MCF 10A (cell line): Measurements from ENCODE around the gene MYO10. TPM values are rescaled to one million over a fixed set of nuclear protein-coding genes. Genes with fewer than 3 reads are reported as not detected.

Source experiments
- BruUV-seq: library from RNA; stranded (reverse); fragments of 400-500 nt; replicated peaks from 2 replicates; lab custom pipeline; 2021; lab: Mats Ljungman, UMichigan
- CTCF ChIA-PET: fragments of 300-600 bp; sonication (Branson Sonifier 250); formaldehyde crosslinking; extraction: SDS; loops from one replicate; lab custom pipeline; 2021; ENCODE audit warnings: antibody characterized with exemption, inconsistent platforms; lab: Yijun Ruan, JAX
- POLR2A ChIA-PET: fragments of 300-600, 350-650 bp; sonication (Branson Sonifier 250); formaldehyde crosslinking; extraction: SDS; loops from one replicate; lab custom pipeline; 2020; ENCODE audit warnings: antibody characterized with exemption, inconsistent platforms; lab: Yijun Ruan, JAX
- DNase-seq: peaks from one replicate; pipeline ENCODE4 v3.0.0-alpha.2; 2018; ENCODE audit not compliant: unreplicated experiment
- H3K27ac Mint-ChIP-seq: one replicate; pipeline ENCODE4 v1.8.0; 2022; ENCODE audit warnings: mild to moderate bottlenecking, low read depth, mixed read lengths; ENCODE audit not compliant: unreplicated experiment
- H3K27me3 Mint-ChIP-seq: one replicate; pipeline ENCODE4 v1.8.0; 2022; ENCODE audit warnings: mixed read lengths; ENCODE audit not compliant: insufficient read depth, unreplicated experiment
- H3K36me3 Mint-ChIP-seq: one replicate; pipeline ENCODE4 v1.8.0; 2022; ENCODE audit warnings: mild to moderate bottlenecking, moderate library complexity, mixed read lengths; ENCODE audit not compliant: insufficient read depth, unreplicated experiment
- H3K4me1 Mint-ChIP-seq: one replicate; pipeline ENCODE4 v1.8.0; 2022; ENCODE audit warnings: mixed read lengths; ENCODE audit not compliant: insufficient read depth, unreplicated experiment
- H3K4me3 Mint-ChIP-seq: one replicate; pipeline ENCODE4 v1.8.0; 2022; ENCODE audit warnings: mild to moderate bottlenecking, moderate library complexity, mixed read lengths; ENCODE audit not compliant: unreplicated experiment
- H3K9me3 Mint-ChIP-seq: one replicate; pipeline ENCODE4 v1.8.0; 2022; ENCODE audit warnings: mixed read lengths; ENCODE audit not compliant: unreplicated experiment
- intact Hi-C: fragments of 100-400 bp; cut with micrococcal nuclease; formaldehyde crosslinking; loops from 2 replicates; pipeline ENCODE4 v1.14.1; 2022
- total RNA-seq: library from RNA; stranded (reverse); gene quantifications from 2 replicates; pipeline ENCODE4 v1.2.3, GENCODE V29; 2022
- TF ChIP-seq, protein P1 (sequence below): fragments of 200-600 bp; IDR thresholded peaks from one replicate; pipeline ENCODE4 v1.8.0; 2022; ENCODE audit warnings: antibody characterized with exemption, mild to moderate bottlenecking; ENCODE audit not compliant: unreplicated experiment

MYO10 gene
- total RNA-seq, 1 experiment from 2014 or later: 35.7 TPM

GRCh38 chr5:16712178-16712577, 223.9 kb downstream of the MYO10 start:
- no TSS peak for BruUV-seq
- Mint-ChIP-seq H3K4me3 (no peak overlapping the region), H3K27ac (no peak overlapping the region), H3K4me1 (no peaks in the 10 kb centered on the region), H3K9me3 (no peaks in the 10 kb centered on the region), H3K36me3 (peaks cover 2% of the 10 kb centered on the region), H3K27me3 (no peaks in the 10 kb centered on the region)
- intact Hi-C loops: no loop called here
- ChIA-PET CTCF (interaction anchor here (0.7 to 1.1 kb wide), 3 partner anchors 23 to 479 kb away, joined by 3 to 5 read pairs (median 4); no protein-coding TSS in a partner anchor), POLR2A (interaction anchor here (0.6 kb wide), 1 partner anchor 529 kb away, joined by 3 read pairs; no protein-coding TSS in a partner anchor)
- DNase-seq: no peak
- TF ChIP-seq, protein P1, sequence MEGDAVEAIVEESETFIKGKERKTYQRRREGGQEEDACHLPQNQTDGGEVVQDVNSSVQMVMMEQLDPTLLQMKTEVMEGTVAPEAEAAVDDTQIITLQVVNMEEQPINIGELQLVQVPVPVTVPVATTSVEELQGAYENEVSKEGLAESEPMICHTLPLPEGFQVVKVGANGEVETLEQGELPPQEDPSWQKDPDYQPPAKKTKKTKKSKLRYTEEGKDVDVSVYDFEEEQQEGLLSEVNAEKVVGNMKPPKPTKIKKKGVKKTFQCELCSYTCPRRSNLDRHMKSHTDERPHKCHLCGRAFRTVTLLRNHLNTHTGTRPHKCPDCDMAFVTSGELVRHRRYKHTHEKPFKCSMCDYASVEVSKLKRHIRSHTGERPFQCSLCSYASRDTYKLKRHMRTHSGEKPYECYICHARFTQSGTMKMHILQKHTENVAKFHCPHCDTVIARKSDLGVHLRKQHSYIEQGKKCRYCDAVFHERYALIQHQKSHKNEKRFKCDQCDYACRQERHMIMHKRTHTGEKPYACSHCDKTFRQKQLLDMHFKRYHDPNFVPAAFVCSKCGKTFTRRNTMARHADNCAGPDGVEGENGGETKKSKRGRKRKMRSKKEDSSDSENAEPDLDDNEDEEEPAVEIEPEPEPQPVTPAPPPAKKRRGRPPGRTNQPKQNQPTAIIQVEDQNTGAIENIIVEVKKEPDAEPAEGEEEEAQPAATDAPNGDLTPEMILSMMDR: no peak

DNA sequence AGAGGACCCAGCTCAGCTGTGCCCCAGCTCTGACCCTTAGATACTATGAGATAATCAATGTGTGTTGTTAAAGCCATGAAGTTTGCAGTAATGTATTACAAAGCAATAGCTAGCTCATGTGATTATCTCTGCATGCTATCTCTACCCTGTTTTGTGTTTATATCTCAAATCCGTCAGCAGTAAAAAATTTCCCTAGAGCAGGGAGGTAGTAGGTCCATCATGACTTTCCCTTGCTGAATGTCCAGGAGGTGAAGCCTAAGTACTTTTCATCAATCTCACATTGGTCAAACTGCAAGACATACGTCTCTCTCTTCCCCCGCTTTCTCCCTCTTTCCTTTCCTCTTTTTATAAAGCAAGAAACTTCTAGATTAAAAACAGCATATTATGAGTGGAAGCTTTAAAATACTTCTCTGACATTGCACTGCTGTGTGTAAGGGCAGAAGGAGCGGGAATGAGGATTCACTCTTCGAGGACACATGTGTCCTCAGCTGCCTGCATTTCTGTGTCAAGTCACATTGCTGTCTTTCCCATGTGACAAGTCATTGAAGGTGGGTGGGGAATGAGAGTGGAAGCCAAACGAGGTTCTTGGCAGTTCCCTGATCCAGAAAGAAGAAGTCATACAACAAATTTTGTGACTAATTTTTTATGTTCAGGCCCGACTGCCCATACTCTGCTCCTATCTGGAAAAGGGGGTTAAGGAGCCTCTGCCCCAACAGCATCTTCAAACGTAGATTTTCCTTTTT, 226.2 kb downstream of the MYO10 start:
- BruUV-seq: no TSS peak
- no peak overlapping the region for H3K4me3 Mint-ChIP-seq
- no peaks in the 10 kb centered on the region for H3K27me3 Mint-ChIP-seq
- intact Hi-C loops: no loop called here
- CTCF ChIA-PET: interaction anchor here (1.7 kb wide), 1 partner anchor 21 kb away, joined by 3 read pairs; no protein-coding TSS in a partner anchor
- H3K4me1 Mint-ChIP-seq: no peaks in the 10 kb centered on the region
- H3K27ac Mint-ChIP-seq: no peak overlapping the region
- peaks cover 6% of the 10 kb centered on the region for H3K36me3 Mint-ChIP-seq
- POLR2A ChIA-PET: no interaction called here
- no peaks in the 10 kb centered on the region for H3K9me3 Mint-ChIP-seq
- TF ChIP-seq, protein P1: no peak
- DNase-seq: no peak

GRCh38 chr5:16707869-16708192, 228.3 kb downstream of the MYO10 start:
- H3K36me3 Mint-ChIP-seq: peaks cover 6% of the 10 kb centered on the region
- BruUV-seq: no TSS peak
- H3K4me3 Mint-ChIP-seq: no peak overlapping the region
- no peaks in the 10 kb centered on the region for H3K27me3 Mint-ChIP-seq
- intact Hi-C loops: no loop called here
- no peak overlapping the region for H3K27ac Mint-ChIP-seq
- ChIA-PET CTCF (interaction anchor here (1.3 kb wide), 1 partner anchor 17 kb away, joined by 4 read pairs; no protein-coding TSS in a partner anchor), POLR2A (no interaction called here)
- H3K9me3 Mint-ChIP-seq: no peaks in the 10 kb centered on the region
- TF ChIP-seq, protein P1: no peak
- DNase-seq: no peak
- H3K4me1 Mint-ChIP-seq: no peaks in the 10 kb centered on the region

DNA sequence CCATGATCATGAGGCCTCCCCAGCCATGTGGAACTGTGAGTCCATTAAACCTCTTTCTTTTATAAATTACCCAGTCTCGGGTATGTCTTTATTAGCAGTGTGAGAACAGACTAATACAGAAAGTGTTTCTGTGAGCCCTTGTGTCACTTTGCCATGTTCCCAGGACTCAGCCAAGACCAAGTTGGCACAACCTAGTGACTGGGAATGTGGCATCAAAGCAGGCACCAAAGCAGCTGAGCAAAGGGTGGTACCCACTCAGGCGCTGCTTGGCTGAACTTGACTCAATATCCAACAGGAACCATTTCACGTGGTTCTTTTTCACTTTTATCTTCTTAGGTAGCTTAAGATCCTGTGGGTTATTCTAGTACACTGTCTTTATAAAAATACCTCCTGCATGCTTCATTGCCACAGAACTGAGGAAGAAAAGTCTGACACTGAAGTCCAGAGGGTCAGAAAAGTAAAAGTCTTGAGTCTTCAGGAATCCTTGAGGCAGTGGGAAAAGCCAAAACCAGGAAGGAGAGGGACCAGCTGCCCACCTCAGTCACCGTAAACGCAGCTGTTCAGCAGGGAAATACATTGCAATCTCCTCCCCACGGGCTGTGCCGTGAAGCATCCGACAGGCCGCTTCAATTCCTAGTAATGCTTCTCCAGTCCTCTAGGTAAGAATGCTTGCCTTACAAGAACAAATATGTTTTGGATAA, 228.8 kb downstream of the MYO10 start:
- Mint-ChIP-seq H3K27ac (no peak overlapping the region), H3K4me3 (no peak overlapping the region), H3K9me3 (no peaks in the 10 kb centered on the region), H3K27me3 (no peaks in the 10 kb centered on the region), H3K36me3 (peaks cover 6% of the 10 kb centered on the region), H3K4me1 (no peaks in the 10 kb centered on the region)
- BruUV-seq: no TSS peak
- intact Hi-C loops: no loop called here
- TF ChIP-seq, protein P1: no peak
- DNase-seq: no peak
- POLR2A ChIA-PET: no interaction called here
- CTCF ChIA-PET: interaction anchor here (0.6 to 1.3 kb wide), 3 partner anchors 16 to 17 kb away, joined by 4 read pairs; no protein-coding TSS in a partner anchor
